ENCODE results near the gene TIPIN.

DNA sequence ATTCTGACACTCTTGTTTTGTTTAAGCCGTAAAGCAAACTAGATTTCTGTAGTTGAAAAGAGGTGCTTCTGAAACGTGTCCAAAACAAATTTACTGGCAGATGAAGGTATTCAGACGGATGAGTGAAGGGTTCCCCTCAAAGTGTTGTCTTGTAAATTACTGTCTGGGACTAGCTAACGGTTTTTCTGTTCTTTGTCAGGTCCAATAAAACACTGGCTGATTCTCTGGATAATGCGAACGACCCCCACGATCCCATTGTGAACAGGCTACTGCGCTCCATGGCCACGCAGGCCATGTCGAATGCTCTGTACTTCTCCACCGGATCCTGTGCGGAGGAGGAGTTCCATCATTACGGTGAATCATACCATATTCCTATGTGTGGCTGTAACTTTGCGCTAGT, 27.7 kb downstream of the TIPIN start:
- TF ChIP-seq YY1 (IDR thresholded peaks at IDR 0.05; ENCODE audit: low read depth) (no peak), RAD21 (IDR thresholded peaks at IDR 0.05; ENCODE audit: low read depth) (no peak), CREB1 (IDR thresholded peaks at IDR 0.05; ENCODE audit: low read depth) (no peak), EP300 (IDR thresholded peaks at IDR 0.05; ENCODE audit: borderline replicate concordance) (no peak), NFIC (IDR thresholded peaks at IDR 0.05) (no peak), CEBPB (IDR thresholded peaks at IDR 0.05) (no peak), TAF1 (IDR thresholded peaks at IDR 0.05; ENCODE audit: low read depth) (no peak)
- TF ChIP-seq, protein P1, sequence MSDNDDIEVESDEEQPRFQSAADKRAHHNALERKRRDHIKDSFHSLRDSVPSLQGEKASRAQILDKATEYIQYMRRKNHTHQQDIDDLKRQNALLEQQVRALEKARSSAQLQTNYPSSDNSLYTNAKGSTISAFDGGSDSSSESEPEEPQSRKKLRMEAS (IDR thresholded peaks at IDR 0.05): no peak
- TF ChIP-seq, protein P2, sequence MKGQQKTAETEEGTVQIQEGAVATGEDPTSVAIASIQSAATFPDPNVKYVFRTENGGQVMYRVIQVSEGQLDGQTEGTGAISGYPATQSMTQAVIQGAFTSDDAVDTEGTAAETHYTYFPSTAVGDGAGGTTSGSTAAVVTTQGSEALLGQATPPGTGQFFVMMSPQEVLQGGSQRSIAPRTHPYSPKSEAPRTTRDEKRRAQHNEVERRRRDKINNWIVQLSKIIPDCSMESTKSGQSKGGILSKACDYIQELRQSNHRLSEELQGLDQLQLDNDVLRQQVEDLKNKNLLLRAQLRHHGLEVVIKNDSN (IDR thresholded peaks at IDR 0.05): no peak
